PC-3 (cell line): Measurements from ENCODE around the gene CD276. TPM values are rescaled to one million over a fixed set of nuclear protein-coding genes. Genes with fewer than 3 reads are reported as not detected.

Experiments used
- ATAC-seq: fragments of 200-7000 bp; cut with Tn5 transposase; 2 replicates; pipeline ENCODE4 v1.9.1; 2020; ENCODE audit warnings: mild to moderate bottlenecking, moderate library complexity
- BruUV-seq: library from RNA; stranded (reverse); fragments of 400-500 nt; replicated peaks from 2 replicates; lab custom pipeline; 2021; lab: Mats Ljungman, UMichigan
- CTCF ChIA-PET: fragments of 300-600 bp; sonication (Branson Sonifier 250); formaldehyde crosslinking; loops from one replicate; lab custom pipeline; 2022; ENCODE audit warnings: antibody characterized with exemption; lab: Charles Lee
- POLR2A ChIA-PET: fragments of 300-600 bp; sonication (Branson Sonifier 250); formaldehyde crosslinking; loops from one replicate; lab custom pipeline; 2022; ENCODE audit warnings: antibody characterized with exemption; ENCODE audit not compliant: unreplicated experiment; lab: Charles Lee
- DNase-seq: peaks from one replicate; pipeline ENCODE4 v3.0.0-alpha.2; 2015
- H2AFZ ChIP-seq: fragments of 300-600 bp; sonication (generic); 2 replicates; pipeline ENCODE4 v1.6.0; 2016; ENCODE audit warnings: antibody characterized with exemption, low read length
- H3F3A ChIP-seq: fragments of 300-600 bp; sonication (generic); one replicate; pipeline ENCODE4 v1.6.0; 2017; ENCODE audit warnings: antibody characterized with exemption, low read length, control low read depth, mild to moderate bottlenecking; ENCODE audit not compliant: unreplicated experiment
- H3K27ac ChIP-seq: fragments of 300-600 bp; sonication (generic); 2 replicates; pipeline ENCODE4 v1.5.1; 2016; ENCODE audit warnings: mild to moderate bottlenecking, low read length
- H3K27me3 ChIP-seq: fragments of 300-600 bp; sonication (generic); 2 replicates; pipeline ENCODE4 v1.6.1; 2016; ENCODE audit warnings: low read length, mixed read lengths
- H3K36me3 ChIP-seq: fragments of 300-600 bp; sonication (generic); 2 replicates; pipeline ENCODE4 v1.6.1; 2016; ENCODE audit warnings: low read depth, mixed run types, low read length, mixed read lengths
- H3K4me1 ChIP-seq: fragments of 300-600 bp; sonication (generic); 2 replicates; pipeline ENCODE4 v1.5.1; 2016; ENCODE audit warnings: low read length; ENCODE audit not compliant: insufficient read depth
- H3K4me2 ChIP-seq: fragments of 300-600 bp; sonication (generic); 2 replicates; pipeline ENCODE4 v1.6.0; 2016; ENCODE audit warnings: low read length
- H3K4me3 ChIP-seq: fragments of 300-600 bp; sonication (generic); 2 replicates; pipeline ENCODE4 v1.5.1; 2016; ENCODE audit warnings: mild to moderate bottlenecking, low read length, mixed read lengths
- H3K79me2 ChIP-seq: fragments of 300-600 bp; sonication (generic); 2 replicates; pipeline ENCODE4 v1.6.1; 2017; ENCODE audit warnings: low read length, mixed read lengths
- H3K9ac ChIP-seq: fragments of 300-600 bp; sonication (generic); 2 replicates; pipeline ENCODE4 v1.6.0; 2016; ENCODE audit warnings: mild to moderate bottlenecking, low read length
- H3K9me2 ChIP-seq: fragments of 300-600 bp; sonication (generic); replicated peaks from 2 replicates; pipeline ENCODE4 v1.6.1; 2016; ENCODE audit warnings: mixed run types, low read length, mixed read lengths
- H3K9me3 ChIP-seq: fragments of 300-600 bp; sonication (generic); 2 replicates; pipeline ENCODE4 v1.6.1; 2016; ENCODE audit warnings: low read length, mixed read lengths
- H4K20me1 ChIP-seq: fragments of 300-600 bp; sonication (generic); 2 replicates; pipeline ENCODE4 v1.6.1; 2016; ENCODE audit warnings: low read length, mixed read lengths
- EZH2 ChIP-seq: fragments of 300-600 bp; sonication (generic); IDR thresholded peaks from one replicate; pipeline ENCODE4 v1.6.1; 2017; ENCODE audit warnings: antibody characterized with exemption, mild to moderate bottlenecking, low read length; ENCODE audit not compliant: unreplicated experiment
- EZH2phosphoT487 ChIP-seq: fragments of 300-600 bp; sonication (generic); IDR thresholded peaks from 2 replicates; pipeline ENCODE4 v1.6.1; 2018; ENCODE audit warnings: mild to moderate bottlenecking, antibody characterized with exemption, low read length, borderline replicate concordance
- intact Hi-C: fragments of 100-400 bp; cut with micrococcal nuclease; formaldehyde crosslinking; loops from 2 replicates; pipeline ENCODE4 v1.9.0; 2023
- total RNA-seq: library from RNA; depleted of rRNA; stranded (reverse); fragments of >200 nt; gene quantifications from 2 replicates; pipeline ENCODE4 v1.2.3, GENCODE V29; 2014
- TF ChIP-seq, protein P1 (sequence below): fragments of 300-600 bp; sonication (generic); conservative IDR thresholded peaks from 2 replicates; pipeline ENCODE4 v1.5.1; 2017; ENCODE audit warnings: antibody characterized with exemption, low read depth, mild to moderate bottlenecking, low read length

CD276 gene
- total RNA-seq, 1 experiment from 2014 or later: 85.3 TPM

DNA sequence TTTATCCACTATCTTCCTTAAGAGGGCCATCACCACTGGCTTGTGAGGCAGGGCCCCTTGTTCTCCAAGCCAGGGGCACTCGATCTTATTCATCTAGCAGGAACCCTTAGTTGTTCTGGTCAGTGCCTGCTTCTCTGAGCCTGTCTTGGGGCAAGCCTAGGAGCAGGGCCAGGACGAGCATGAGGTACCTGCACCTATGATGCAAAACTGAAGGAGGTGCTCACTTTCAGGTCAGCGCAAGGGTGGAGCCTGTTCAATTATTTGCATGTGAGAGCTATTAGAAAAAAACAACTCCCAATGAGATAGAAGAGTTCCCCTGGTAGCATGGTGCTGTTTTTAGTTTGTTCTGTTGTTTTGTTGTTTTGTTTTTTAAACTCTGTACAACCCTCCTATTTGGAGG is 5.0 kb upstream of the CD276 start:
- Histone ChIP-seq H3F3A (no peaks in the 10 kb centered on the region), H2AFZ (no peak overlapping the region), H3K79me2 (no peaks in the 10 kb centered on the region), H4K20me1 (no peaks in the 10 kb centered on the region), H3K36me3 (no peaks in the 10 kb centered on the region), H3K4me1 (peaks cover 18% of the 10 kb centered on the region), H3K9me2 (no peaks in the 10 kb centered on the region), H3K4me3 (no peak overlapping the region), H3K27ac (no peak overlapping the region), H3K9me3 (no peaks in the 10 kb centered on the region), H3K4me2 (no peak overlapping the region), H3K27me3 (no peaks in the 10 kb centered on the region), H3K9ac (no peak overlapping the region)
- ChIA-PET POLR2A (no interaction called here), CTCF (no interaction called here)
- ATAC-seq (no peak), DNase-seq (no peak)
- TF ChIP-seq, protein P1, sequence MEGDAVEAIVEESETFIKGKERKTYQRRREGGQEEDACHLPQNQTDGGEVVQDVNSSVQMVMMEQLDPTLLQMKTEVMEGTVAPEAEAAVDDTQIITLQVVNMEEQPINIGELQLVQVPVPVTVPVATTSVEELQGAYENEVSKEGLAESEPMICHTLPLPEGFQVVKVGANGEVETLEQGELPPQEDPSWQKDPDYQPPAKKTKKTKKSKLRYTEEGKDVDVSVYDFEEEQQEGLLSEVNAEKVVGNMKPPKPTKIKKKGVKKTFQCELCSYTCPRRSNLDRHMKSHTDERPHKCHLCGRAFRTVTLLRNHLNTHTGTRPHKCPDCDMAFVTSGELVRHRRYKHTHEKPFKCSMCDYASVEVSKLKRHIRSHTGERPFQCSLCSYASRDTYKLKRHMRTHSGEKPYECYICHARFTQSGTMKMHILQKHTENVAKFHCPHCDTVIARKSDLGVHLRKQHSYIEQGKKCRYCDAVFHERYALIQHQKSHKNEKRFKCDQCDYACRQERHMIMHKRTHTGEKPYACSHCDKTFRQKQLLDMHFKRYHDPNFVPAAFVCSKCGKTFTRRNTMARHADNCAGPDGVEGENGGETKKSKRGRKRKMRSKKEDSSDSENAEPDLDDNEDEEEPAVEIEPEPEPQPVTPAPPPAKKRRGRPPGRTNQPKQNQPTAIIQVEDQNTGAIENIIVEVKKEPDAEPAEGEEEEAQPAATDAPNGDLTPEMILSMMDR: no peak
- BruUV-seq: no TSS peak
- intact Hi-C loops: no loop called here

DNA sequence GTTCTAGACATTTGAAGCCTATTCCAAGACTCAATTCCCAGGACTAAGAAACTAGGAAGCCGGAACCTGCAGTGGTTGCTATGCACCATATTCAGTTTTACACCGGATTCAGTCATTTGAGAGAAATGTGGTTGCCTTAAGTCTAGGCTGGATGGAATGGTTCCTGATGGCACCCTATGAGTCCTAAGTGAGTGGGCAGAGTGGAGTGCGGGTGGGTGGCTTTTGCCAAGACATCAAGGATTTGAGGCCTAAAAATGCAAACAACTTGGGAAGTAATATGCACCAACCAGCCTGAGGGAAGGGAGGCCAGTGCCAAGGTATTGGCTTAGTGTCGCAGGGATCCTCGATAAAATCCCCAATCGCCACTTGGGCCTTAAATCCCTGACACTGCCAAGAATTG is 4.2 kb upstream of the CD276 start:
- Histone ChIP-seq H3K9me3 (no peaks in the 10 kb centered on the region), H3K9me2 (no peaks in the 10 kb centered on the region), H2AFZ (no peak overlapping the region), H3K27ac (no peak overlapping the region), H4K20me1 (no peaks in the 10 kb centered on the region), H3K9ac (no peak overlapping the region), H3K4me2 (no peak overlapping the region), H3K79me2 (peaks cover 6% of the 10 kb centered on the region), H3K4me1 (peaks cover 18% of the 10 kb centered on the region), H3K4me3 (no peak overlapping the region), H3K27me3 (no peaks in the 10 kb centered on the region), H3F3A (no peaks in the 10 kb centered on the region), H3K36me3 (no peaks in the 10 kb centered on the region)
- no peak for DNase-seq
- no TSS peak for BruUV-seq
- ChIA-PET CTCF (no interaction called here), POLR2A (no interaction called here)
- ATAC-seq: no peak
- intact Hi-C loops: loop anchor here (5.0 kb wide), 1 partner anchor 43 kb away; no protein-coding TSS in a partner anchor
- TF ChIP-seq, protein P1: no peak
- TF ChIP-seq EZH2 (no peak), EZH2phosphoT487 (no peak)

DNA sequence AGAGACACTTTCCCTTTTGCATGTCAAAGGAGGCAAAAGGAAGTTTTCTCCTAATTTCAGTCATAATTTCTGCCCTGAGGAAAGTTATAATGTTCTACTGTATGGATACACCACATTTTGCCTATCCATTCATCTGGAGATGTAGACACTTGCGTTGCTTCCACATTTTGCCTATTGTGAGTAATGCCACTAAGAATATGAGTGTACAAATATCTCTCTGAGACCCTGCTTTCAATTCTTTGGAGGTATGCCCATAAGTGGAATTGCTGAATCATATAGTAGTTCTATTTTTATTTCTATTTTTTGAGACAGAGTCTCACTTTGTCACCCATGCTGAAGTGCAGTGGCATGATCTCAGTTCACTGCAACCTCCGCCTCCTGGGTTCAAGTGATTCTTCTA is 3.6 kb upstream of the CD276 start:
- Histone ChIP-seq H3K27me3 (no peaks in the 10 kb centered on the region), H3K27ac (no peak overlapping the region), H3K4me2 (no peak overlapping the region), H3K9ac (no peak overlapping the region), H2AFZ (no peak overlapping the region), H3K36me3 (no peaks in the 10 kb centered on the region), H3K9me2 (no peaks in the 10 kb centered on the region), H3F3A (no peaks in the 10 kb centered on the region), H4K20me1 (no peaks in the 10 kb centered on the region), H3K9me3 (no peaks in the 10 kb centered on the region), H3K4me3 (no peak overlapping the region), H3K79me2 (peaks cover 12% of the 10 kb centered on the region), H3K4me1 (peaks cover 20% of the 10 kb centered on the region)
- TF ChIP-seq, protein P1: no peak
- TF ChIP-seq EZH2: no peak
- TF ChIP-seq EZH2phosphoT487: no peak
- ChIA-PET CTCF (no interaction called here), POLR2A (no interaction called here)
- no peak for ATAC-seq
- intact Hi-C loops: loop anchor here (5.0 kb wide), 1 partner anchor 43 kb away; no protein-coding TSS in a partner anchor
- DNase-seq: no peak
- BruUV-seq: no TSS peak
